BE2C (cell line): ENCODE results near the gene STYX. TPM values are rescaled to one million over a fixed set of nuclear protein-coding genes. Genes with fewer than 3 reads are reported as not detected.

Source experiments
- DNase-seq: peaks from one replicate; pipeline ENCODE4 v3.0.0-alpha.2; 2020
- H3K27me3 ChIP-seq: fragments of 250-450 bp; sonication (Bioruptor Pico); 2 replicates; pipeline ENCODE4 v1.5.1; 2020; ENCODE audit warnings: mild to moderate bottlenecking
- H3K36me3 ChIP-seq: fragments of 250-450 bp; sonication (Bioruptor Pico); 2 replicates; pipeline ENCODE4 v1.5.1; 2020; ENCODE audit warnings: mild to moderate bottlenecking
- H3K4me1 ChIP-seq: fragments of 250-450 bp; sonication (Bioruptor Pico); 2 replicates; pipeline ENCODE4 v1.5.1; 2020
- H3K4me3 ChIP-seq: 2 replicates; pipeline ENCODE4 v1.5.1; 2011; ENCODE audit warnings: low read depth, low read length
- H3K9me3 ChIP-seq: fragments of 250-450 bp; sonication (Bioruptor Pico); 2 replicates; pipeline ENCODE4 v1.5.1; 2020
- CTCF ChIP-seq: IDR thresholded peaks from 2 replicates; pipeline ENCODE4 v1.5.1; 2012; ENCODE audit warnings: mild to moderate bottlenecking, low read depth, low read length
- polyA plus RNA-seq: library from polyadenylated mRNA; unstranded; fragments of >200 nt; gene quantifications from one replicate; pipeline ENCODE4 v1.2.1, GENCODE V29; 2012; ENCODE audit warnings: low read depth, missing spikeins; ENCODE audit not compliant: insufficient read length, insufficient read depth

STYX gene
- 1.8 TPM for polyA plus RNA-seq

GRCh38 chr14:52729925-52730708 is at the start of gene STYX:
TSS of gene STYX (plus strand) at chr14:52730166. CDS start at chr14:52730475, 309 bp downstream.
- peaks cover 27% of the 10 kb centered on the region for H3K36me3 ChIP-seq
- no peak for TF ChIP-seq CTCF
- no peaks in the 10 kb centered on the region for H3K27me3 ChIP-seq

GRCh38 chr14:52683985-52684520 is 45.9 kb upstream of the STYX start:
- H3K4me1 ChIP-seq: no peaks in the 10 kb centered on the region
- H3K27me3 ChIP-seq: no peaks in the 10 kb centered on the region
- no peaks in the 10 kb centered on the region for H3K9me3 ChIP-seq
- DNase-seq: no peak
- no peak overlapping the region for H3K4me3 ChIP-seq
- peaks cover 18% of the 10 kb centered on the region for H3K36me3 ChIP-seq
- TF ChIP-seq CTCF: no peak

More at GRCh38 chr14:52729925-52730708, at the start of gene STYX:
- no peaks in the 10 kb centered on the region for H3K9me3 ChIP-seq
- DNase-seq: peak; percentile 100
- no peaks in the 10 kb centered on the region; the same call in none of the 2 replicates for H3K4me1 ChIP-seq
- H3K4me3 ChIP-seq: peak within 1 kb of the TSS; percentile 97

- Histone ChIP-seq H3K36me3 (peaks cover 10% of the 10 kb centered on the region), H3K27me3 (no peaks in the 10 kb centered on the region), H3K9me3 (no peaks in the 10 kb centered on the region), H3K4me3 (no peak overlapping the region), H3K4me1 (no peaks in the 10 kb centered on the region; the same call in 1 of the 2 replicates)
- TF ChIP-seq CTCF: no peak
- DNase-seq: no peak
These were observed 43.8 kb upstream of the STYX start for GRCh38 chr14:52686176-52686575.

GRCh38 chr14:52690983-52691760 is 38.8 kb upstream of the STYX start:
- no peak overlapping the region for H3K4me3 ChIP-seq
- DNase-seq: no peak
- peaks cover 3% of the 10 kb centered on the region for H3K36me3 ChIP-seq
- peaks cover 8% of the 10 kb centered on the region for H3K4me1 ChIP-seq
- no peaks in the 10 kb centered on the region for H3K9me3 ChIP-seq
- H3K27me3 ChIP-seq: no peaks in the 10 kb centered on the region
- no peak for TF ChIP-seq CTCF

GRCh38 chr14:52692248-52692962 is 37.6 kb upstream of the STYX start:
- Histone ChIP-seq H3K36me3 (peaks cover 3% of the 10 kb centered on the region), H3K4me3 (peak overlapping the region; percentile 98), H3K4me1 (peaks cover 8% of the 10 kb centered on the region), H3K9me3 (no peaks in the 10 kb centered on the region), H3K27me3 (no peaks in the 10 kb centered on the region)
- DNase-seq: peak; percentile 52
- TF ChIP-seq CTCF: no peak
